ENCODE data around the gene MYBBP1A. TPM values are rescaled to one million over a fixed set of nuclear protein-coding genes. Genes with fewer than 3 reads are reported as not detected.

MYBBP1A gene
- total and polyA plus RNA-seq, 2 of the 8 experiments (the other 6 are each of a cell fraction or from before 2014, with no cell fraction given): 46.8 to 151 TPM

DNA sequence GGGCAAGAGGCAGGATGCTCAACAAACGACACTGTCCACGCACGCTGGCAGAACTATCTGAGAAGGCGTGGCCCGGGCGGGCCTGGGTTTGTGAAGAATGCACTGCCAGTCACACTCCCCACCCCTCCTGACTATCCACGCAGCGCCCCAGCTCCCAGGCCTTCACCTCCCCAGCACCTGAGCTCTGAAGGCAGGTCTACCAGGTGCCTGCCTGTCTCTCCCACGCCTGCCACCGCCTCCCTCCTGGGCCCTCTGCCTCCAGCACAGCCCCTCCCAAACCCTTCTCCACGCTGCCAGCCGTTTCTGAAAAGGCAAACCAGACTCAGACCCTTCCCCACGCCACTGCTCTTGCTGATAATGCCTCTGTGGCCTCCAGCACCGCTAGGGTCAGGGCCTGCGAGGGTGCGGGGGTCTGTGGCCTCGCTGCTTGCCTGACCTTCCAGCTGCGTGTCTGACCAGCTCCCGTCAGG lies 11.6 kb downstream of the MYBBP1A start:
- H4K20me1 ChIP-seq (replicated peaks in 1 of 2; ENCODE audit: control insufficient read depth in 1 of 2, insufficient read depth in 2 of 2, low read length in 2 of 2): peaks cover 11 to 37% of the 10 kb centered on the region in 2 experiments
- H4K8ac ChIP-seq (ENCODE audit: extremely low read depth, insufficient read depth, low read length): no peak overlapping the region
- peaks cover 42 to 91% (median 65%) of the 10 kb centered on the region in 4 experiments for H3K36me3 ChIP-seq (ENCODE audit: control insufficient read depth in 2 of 4, insufficient read depth in 4 of 4, low read length in 3 of 4)
- H2BK5ac ChIP-seq (ENCODE audit: low read depth, low read length): no peak overlapping the region
- H3K4me1 ChIP-seq (replicated peaks in 1 of 4; ENCODE audit: control insufficient read depth in 3 of 4, insufficient read depth in 4 of 4, low read length in 3 of 4): no peaks in the 10 kb centered on the region
- H4K5ac ChIP-seq (ENCODE audit: insufficient read length, low read depth, low read length): no peak overlapping the region
- no peak overlapping the region for H3K14ac ChIP-seq (ENCODE audit: insufficient read length)
- no peak overlapping the region for H2BK120ac ChIP-seq (replicated peaks; ENCODE audit: low read depth, low read length)
- ChIA-PET CTCF (ENCODE audit: partially characterized antibody) (interaction anchor here (1.1 to 2.7 kb wide), 4 partner anchors 23 to 123 kb away, joined by 3 to 10 read pairs (median 4); partner anchors contain the start of gene SPNS2), POLR2A (ENCODE audit: partially characterized antibody) (interaction anchor here (0.6 to 37.1 kb wide), 4 partner anchors 3 to 124 kb away, joined by 3 to 546 read pairs (median 275); partner anchors contain the start of genes GGT6 and MYBBP1A)
- H3K4me3 ChIP-seq (ENCODE audit: extremely low read depth in 1 of 4, insufficient read depth in 2 of 4, low read depth in 3 of 4, low read length in 4 of 4): no peak overlapping the region
- no peaks in the 10 kb centered on the region for H3K79me2 ChIP-seq (ENCODE audit: control insufficient read depth in 1 of 2, insufficient read depth in 2 of 2, low read length in 2 of 2)
- DNase-seq (ENCODE audit: low read depth in 1 of 2, low spot score in 2 of 2): no peak
- no peak overlapping the region for H3K27ac ChIP-seq (ENCODE audit: low read depth, low read length)
- 95% methylated on average over 19 of the region's 19 CpGs; no CpG with 5 or more reads in 1 of the 2 experiments for WGBS, 2 experiments (ENCODE audit: extremely low coverage in 1 of 2, insufficient coverage in 1 of 2, insufficient read length in 1 of 2, insufficient replicate concordance in 2 of 2, low coverage in 1 of 2, low lambda C conversion rate in 2 of 2, missing lambda C conversion rate in 1 of 2)
- H3K79me1 ChIP-seq (ENCODE audit: low read depth, low read length): no peaks in the 10 kb centered on the region; the same call in 1 of the 2 replicates
- no peak overlapping the region for H2BK20ac ChIP-seq (ENCODE audit: low read length)
- no peaks in the 10 kb centered on the region for H3K9me3 ChIP-seq (ENCODE audit: insufficient read depth in 2 of 2, low read depth in 1 of 2, low read length in 1 of 2)
- no peak for FAIRE-seq
- no peak overlapping the region for H3K18ac ChIP-seq (ENCODE audit: extremely low read depth, low read length)
- H4K91ac ChIP-seq (replicated peaks; ENCODE audit: insufficient read length, low read length): no peak overlapping the region
- no peak overlapping the region for H3K9ac ChIP-seq (replicated peaks in 1 of 4; ENCODE audit: extremely low read depth in 1 of 4, low read depth in 3 of 4, low read length in 3 of 4)
- no peak overlapping the region for H2AK5ac ChIP-seq (ENCODE audit: low read depth, low read length)
- no peak overlapping the region for H3K4ac ChIP-seq (replicated peaks; ENCODE audit: insufficient read length, low read depth, low read length)
- no peak overlapping the region for H3K23ac ChIP-seq (ENCODE audit: insufficient read length)
- H2AFZ ChIP-seq (ENCODE audit: low read length): no peak overlapping the region
- H2BK12ac ChIP-seq (ENCODE audit: low read depth, low read length): no peak overlapping the region
- no peaks in the 10 kb centered on the region for H3K23me2 ChIP-seq (ENCODE audit: low read depth, low read length)
- H3K4me2 ChIP-seq (ENCODE audit: insufficient read depth in 1 of 2, low read depth in 2 of 2, low read length in 2 of 2): no peak overlapping the region
- no peak overlapping the region for H2BK15ac ChIP-seq (ENCODE audit: low read length)
- no peaks in the 10 kb centered on the region for H3K27me3 ChIP-seq (replicated peaks in 1 of 4; ENCODE audit: control insufficient read depth in 3 of 4, extremely low read depth in 1 of 4, insufficient read depth in 3 of 4, low read length in 3 of 4)
- no peak overlapping the region for H3K56ac ChIP-seq (replicated peaks; ENCODE audit: insufficient read length, low read depth, low read length)
- TF ChIP-seq KDM5A (IDR thresholded peaks at IDR 0.05; ENCODE audit: low read length) (no peak), CEBPB (IDR thresholded peaks at IDR 0.05; ENCODE audit: low read depth, low read length) (no peak), TCF12 (IDR thresholded peaks at IDR 0.05; ENCODE audit: low read depth, low read length) (no peak), GTF2F1 (IDR thresholded peaks at IDR 0.05; ENCODE audit: borderline replicate concordance, low read depth, low read length) (no peak), SIN3A (conservative IDR thresholded peaks at IDR 0.05 in 1 of 2, IDR thresholded peaks at IDR 0.05 in 1 of 2; ENCODE audit: low read depth in 1 of 2, low read length in 2 of 2) (no peak), JUND (IDR thresholded peaks at IDR 0.05; ENCODE audit: low read length) (no peak), CHD2 (IDR thresholded peaks at IDR 0.05; ENCODE audit: low read length) (no peak), SRF (IDR thresholded peaks at IDR 0.05; ENCODE audit: low read depth, low read length) (no peak), HDAC2 (IDR thresholded peaks at IDR 0.05; ENCODE audit: borderline replicate concordance in 1 of 2, low read depth in 2 of 2, low read length in 2 of 2) (no peak), SUZ12 (IDR thresholded peaks at IDR 0.05; ENCODE audit: low read length) (no peak), POU5F1 (IDR thresholded peaks at IDR 0.05; ENCODE audit: low read depth, low read length) (no peak)
- TF ChIP-seq, protein P1, sequence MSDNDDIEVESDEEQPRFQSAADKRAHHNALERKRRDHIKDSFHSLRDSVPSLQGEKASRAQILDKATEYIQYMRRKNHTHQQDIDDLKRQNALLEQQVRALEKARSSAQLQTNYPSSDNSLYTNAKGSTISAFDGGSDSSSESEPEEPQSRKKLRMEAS (IDR thresholded peaks at IDR 0.05): no peak
- TF ChIP-seq, protein P2, sequence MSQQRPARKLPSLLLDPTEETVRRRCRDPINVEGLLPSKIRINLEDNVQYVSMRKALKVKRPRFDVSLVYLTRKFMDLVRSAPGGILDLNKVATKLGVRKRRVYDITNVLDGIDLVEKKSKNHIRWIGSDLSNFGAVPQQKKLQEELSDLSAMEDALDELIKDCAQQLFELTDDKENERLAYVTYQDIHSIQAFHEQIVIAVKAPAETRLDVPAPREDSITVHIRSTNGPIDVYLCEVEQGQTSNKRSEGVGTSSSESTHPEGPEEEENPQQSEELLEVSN (IDR thresholded peaks at IDR 0.05): no peak
